ENCODE measurements around the gene THSD4. TPM values are rescaled to one million over a fixed set of nuclear protein-coding genes. Genes with fewer than 3 reads are reported as not detected.

THSD4 gene
- total RNA-seq, 2 experiments from 2014 or later: not detected

- no peaks in the 10 kb centered on the region for H3K9me2 ChIP-seq (ENCODE audit: insufficient read depth, low read length)
- H3K27ac ChIP-seq (ENCODE audit: low read depth, low read length, poor library complexity, severe bottlenecking): no peak overlapping the region
- no peaks in the 10 kb centered on the region for H3K79me2 ChIP-seq (ENCODE audit: insufficient read depth, low read depth, low read length)
- no TSS peak for BruUV-seq (replicated peaks)
- no peak overlapping the region for H3K4me2 ChIP-seq (ENCODE audit: low read length)
- H4K20me1 ChIP-seq (ENCODE audit: insufficient read depth, low read length): no peaks in the 10 kb centered on the region
- no peaks in the 10 kb centered on the region for H3K4me1 ChIP-seq (ENCODE audit: insufficient read depth, low read length, poor library complexity, severe bottlenecking)
- no peaks in the 10 kb centered on the region for H3K9me3 ChIP-seq (ENCODE audit: low read length)
- ChIA-PET CTCF (ENCODE audit: unreplicated experiment) (no interaction called here), POLR2A (no interaction called here)
- no peak for TF ChIP-seq EZH2phosphoT487 (IDR thresholded peaks at IDR 0.05; ENCODE audit: borderline replicate concordance, low read depth, low read length)
- intact Hi-C loops (cut with micrococcal nuclease; ENCODE audit: unreplicated experiment): no loop called here
- no peaks in the 10 kb centered on the region for H3K36me3 ChIP-seq (ENCODE audit: insufficient read depth, low read length)
- H2AFZ ChIP-seq (ENCODE audit: low read length): no peak overlapping the region
- DNase-seq (ENCODE audit: low spot score): no peak
- no peak overlapping the region for H3K4me3 ChIP-seq (ENCODE audit: low read depth, low read length, poor library complexity, severe bottlenecking)
Measured at GRCh38 chr15:71374607-71375352, 259.5 kb downstream of the THSD4 start.

GRCh38 chr15:71375934-71376333 is 260.7 kb downstream of the THSD4 start:
- DNase-seq (ENCODE audit: low spot score): no peak
- BruUV-seq (replicated peaks): no TSS peak
- intact Hi-C loops (cut with micrococcal nuclease; ENCODE audit: unreplicated experiment): no loop called here
- no peaks in the 10 kb centered on the region for H3K4me1 ChIP-seq (ENCODE audit: insufficient read depth, low read length, poor library complexity, severe bottlenecking)
- ChIA-PET CTCF (ENCODE audit: unreplicated experiment) (no interaction called here), POLR2A (no interaction called here)
- no peak overlapping the region for H3K4me2 ChIP-seq (ENCODE audit: low read length)
- H4K20me1 ChIP-seq (ENCODE audit: insufficient read depth, low read length): no peaks in the 10 kb centered on the region
- H3K9me2 ChIP-seq (ENCODE audit: insufficient read depth, low read length): no peaks in the 10 kb centered on the region
- H3K4me3 ChIP-seq (ENCODE audit: low read depth, low read length, poor library complexity, severe bottlenecking): no peak overlapping the region
- no peaks in the 10 kb centered on the region for H3K79me2 ChIP-seq (ENCODE audit: insufficient read depth, low read depth, low read length)
- TF ChIP-seq EZH2phosphoT487 (IDR thresholded peaks at IDR 0.05; ENCODE audit: borderline replicate concordance, low read depth, low read length): no peak
- no peak for TF ChIP-seq CTCF (conservative IDR thresholded peaks at IDR 0.05; ENCODE audit: low read length)
- no peaks in the 10 kb centered on the region for H3K36me3 ChIP-seq (ENCODE audit: insufficient read depth, low read length)
- no peaks in the 10 kb centered on the region for H3K9me3 ChIP-seq (ENCODE audit: low read length)
- H2AFZ ChIP-seq (ENCODE audit: low read length): no peak overlapping the region
- H3K27ac ChIP-seq (ENCODE audit: low read depth, low read length, poor library complexity, severe bottlenecking): no peak overlapping the region

GRCh38 chr15:71379893-71380292 is 264.6 kb downstream of the THSD4 start:
- Histone ChIP-seq H3K36me3 (ENCODE audit: insufficient read depth, low read length) (no peaks in the 10 kb centered on the region), H3K9me3 (ENCODE audit: low read length) (no peaks in the 10 kb centered on the region), H3K4me1 (ENCODE audit: insufficient read depth, low read length, poor library complexity, severe bottlenecking) (no peaks in the 10 kb centered on the region), H3K9me2 (ENCODE audit: insufficient read depth, low read length) (no peaks in the 10 kb centered on the region), H4K20me1 (ENCODE audit: insufficient read depth, low read length) (no peaks in the 10 kb centered on the region), H3K4me2 (ENCODE audit: low read length) (no peak overlapping the region), H3K27ac (ENCODE audit: low read depth, low read length, poor library complexity, severe bottlenecking) (no peak overlapping the region), H3K79me2 (ENCODE audit: insufficient read depth, low read depth, low read length) (no peaks in the 10 kb centered on the region), H2AFZ (ENCODE audit: low read length) (no peak overlapping the region), H3K4me3 (ENCODE audit: low read depth, low read length, poor library complexity, severe bottlenecking) (no peak overlapping the region)
- ChIA-PET POLR2A (no interaction called here), CTCF (ENCODE audit: unreplicated experiment) (no interaction called here)
- intact Hi-C loops (cut with micrococcal nuclease; ENCODE audit: unreplicated experiment): no loop called here
- no TSS peak for BruUV-seq (replicated peaks)
- no peak for DNase-seq (ENCODE audit: low spot score)
- TF ChIP-seq CTCF (conservative IDR thresholded peaks at IDR 0.05; ENCODE audit: low read length) (no peak), EZH2phosphoT487 (IDR thresholded peaks at IDR 0.05; ENCODE audit: borderline replicate concordance, low read depth, low read length) (no peak)
